Measurements from ENCODE around the gene EXOC4.

GRCh38 chr7:133696056-133696455, 443.2 kb downstream of the EXOC4 start:
- TF ChIP-seq, protein P1, sequence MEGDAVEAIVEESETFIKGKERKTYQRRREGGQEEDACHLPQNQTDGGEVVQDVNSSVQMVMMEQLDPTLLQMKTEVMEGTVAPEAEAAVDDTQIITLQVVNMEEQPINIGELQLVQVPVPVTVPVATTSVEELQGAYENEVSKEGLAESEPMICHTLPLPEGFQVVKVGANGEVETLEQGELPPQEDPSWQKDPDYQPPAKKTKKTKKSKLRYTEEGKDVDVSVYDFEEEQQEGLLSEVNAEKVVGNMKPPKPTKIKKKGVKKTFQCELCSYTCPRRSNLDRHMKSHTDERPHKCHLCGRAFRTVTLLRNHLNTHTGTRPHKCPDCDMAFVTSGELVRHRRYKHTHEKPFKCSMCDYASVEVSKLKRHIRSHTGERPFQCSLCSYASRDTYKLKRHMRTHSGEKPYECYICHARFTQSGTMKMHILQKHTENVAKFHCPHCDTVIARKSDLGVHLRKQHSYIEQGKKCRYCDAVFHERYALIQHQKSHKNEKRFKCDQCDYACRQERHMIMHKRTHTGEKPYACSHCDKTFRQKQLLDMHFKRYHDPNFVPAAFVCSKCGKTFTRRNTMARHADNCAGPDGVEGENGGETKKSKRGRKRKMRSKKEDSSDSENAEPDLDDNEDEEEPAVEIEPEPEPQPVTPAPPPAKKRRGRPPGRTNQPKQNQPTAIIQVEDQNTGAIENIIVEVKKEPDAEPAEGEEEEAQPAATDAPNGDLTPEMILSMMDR (IDR thresholded peaks at IDR 0.05), result no peak
- TF ChIP-seq POLR2A (IDR thresholded peaks at IDR 0.05), result no peak
- TF ChIP-seq POLR2AphosphoS5 (IDR thresholded peaks at IDR 0.05), result no peak
